HG03469 (cell line): Measurements from ENCODE around the gene HLA-F.

Experiments
- ATAC-seq: cut with Tn5 transposase; IDR thresholded peaks from one replicate; pipeline ENCODE4 v1.9.1; 2021; ENCODE audit warnings: mild to moderate bottlenecking, moderate library complexity, moderate number of reproducible peaks; ENCODE audit not compliant: unreplicated experiment

HLA-F gene

DNA sequence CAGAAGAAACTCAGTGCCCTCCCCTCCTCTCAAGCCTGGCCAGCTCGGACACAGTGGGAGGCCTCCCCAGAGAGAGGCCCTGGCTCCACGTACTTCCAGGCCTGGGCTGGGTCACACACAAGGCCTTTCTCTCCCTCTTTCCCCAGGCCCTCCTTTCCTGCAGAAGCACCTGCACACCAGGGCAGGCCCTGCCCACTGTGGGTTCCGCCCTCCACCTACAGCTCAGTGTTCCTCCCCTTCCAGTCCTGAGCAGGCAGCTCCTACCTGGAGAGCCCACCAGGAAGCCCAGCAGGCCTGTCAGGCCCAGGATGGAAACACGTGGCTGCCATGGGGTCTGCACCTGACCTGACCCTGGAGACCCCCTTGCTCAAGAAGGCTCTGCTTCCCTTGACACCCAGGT lies 18.9 kb downstream of the HLA-F start:
- no peak for ATAC-seq

DNA sequence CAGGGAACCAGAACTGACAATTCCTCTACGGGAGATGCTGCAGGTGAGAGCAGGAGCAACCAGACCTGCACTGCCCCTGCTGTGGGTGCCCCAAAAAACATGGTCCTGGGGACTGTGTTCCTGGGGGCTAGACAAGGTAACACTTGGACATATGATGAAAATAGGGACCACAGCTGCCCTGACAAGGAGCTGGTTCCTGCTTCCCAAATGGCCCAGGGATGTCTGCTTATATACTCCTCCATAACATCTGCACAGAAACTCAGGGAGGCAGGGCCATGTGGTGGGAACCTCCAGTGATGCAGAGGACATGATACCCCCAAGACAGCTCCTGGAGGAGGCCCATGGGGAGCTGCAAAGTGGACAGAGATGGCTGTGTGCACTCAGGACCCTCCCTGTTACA lies 19.8 kb downstream of the HLA-F start:
- no peak for ATAC-seq

DNA sequence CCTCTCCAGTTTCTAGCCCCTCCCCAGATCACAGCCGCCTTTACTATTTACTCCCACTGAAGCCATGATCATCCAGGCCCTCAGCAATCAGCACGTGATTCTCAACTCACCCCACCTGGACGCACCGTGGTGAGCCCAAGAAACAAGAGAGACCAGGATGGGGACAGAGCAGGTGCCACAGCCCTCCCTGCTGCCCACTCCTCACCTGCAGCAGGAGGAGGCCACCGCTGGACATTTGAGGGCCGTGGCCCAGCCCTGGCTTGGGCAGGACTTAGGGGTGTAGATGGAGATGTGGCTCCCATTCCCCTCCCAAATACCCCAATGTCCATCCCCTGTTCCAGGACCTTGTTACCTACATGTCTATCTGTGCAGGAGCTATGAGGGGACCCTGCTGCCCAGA lies 20.3 kb downstream of the HLA-F start:
- ATAC-seq: no peak

DNA sequence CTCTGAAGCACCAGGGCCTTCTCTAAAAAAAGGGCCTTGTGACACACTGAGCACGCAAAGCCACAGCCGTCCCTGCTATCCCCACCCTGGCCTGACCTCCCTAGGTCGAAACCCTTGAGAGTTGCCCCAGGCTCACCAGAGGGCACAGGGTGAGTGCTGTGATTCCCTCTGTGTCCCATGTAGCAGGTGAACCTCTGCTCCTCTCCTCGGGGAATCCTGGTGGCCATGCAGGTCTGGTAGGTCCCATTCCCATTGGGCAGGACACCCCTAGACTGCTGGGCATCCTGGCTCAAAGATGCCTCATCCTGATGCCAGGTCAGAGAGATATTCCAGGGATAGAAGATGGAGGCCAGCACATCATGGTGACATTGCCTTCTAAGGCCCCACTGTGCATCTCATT lies 20.9 kb downstream of the HLA-F start:
- ATAC-seq: no peak

DNA sequence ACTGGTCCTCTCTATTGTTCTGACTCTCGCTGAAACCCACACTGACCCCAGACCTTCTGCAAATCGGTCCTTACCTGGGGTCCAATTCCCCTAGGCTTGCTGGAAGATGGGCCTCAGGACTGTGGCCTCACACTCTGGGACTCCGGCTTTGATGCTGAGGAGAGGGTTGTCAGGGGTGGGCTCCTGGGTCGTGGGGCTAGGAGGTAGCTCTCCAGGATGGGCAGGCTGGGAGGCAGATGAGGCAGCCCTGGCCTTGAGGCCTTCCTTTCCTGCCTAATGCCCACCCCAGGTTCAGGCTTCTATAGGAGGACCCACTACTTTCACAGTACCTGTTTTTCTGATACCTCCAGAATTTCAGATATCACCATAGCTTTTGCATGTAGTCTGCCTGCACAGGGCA lies 21.4 kb downstream of the HLA-F start:
- no peak for ATAC-seq

DNA sequence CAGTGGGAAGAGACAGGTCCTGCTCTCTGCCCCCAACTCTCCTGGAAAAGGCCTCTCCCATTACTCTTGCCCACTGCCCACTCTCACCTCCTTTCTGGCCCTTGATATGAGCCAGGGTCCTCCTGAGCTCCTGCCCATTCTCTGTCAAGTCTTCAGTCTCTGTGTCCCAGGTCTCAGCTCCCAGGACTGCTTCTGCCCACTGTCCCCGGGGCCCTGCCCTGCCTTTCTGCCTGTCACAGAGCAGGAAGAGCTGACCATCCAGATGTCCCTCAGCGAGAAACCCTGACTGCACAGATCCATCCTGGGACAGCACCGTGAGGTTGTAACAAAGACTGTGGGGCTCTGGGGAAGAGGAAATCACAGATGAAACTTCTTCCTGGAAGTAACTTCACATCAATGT lies 22.2 kb downstream of the HLA-F start:
- ATAC-seq: no peak

DNA sequence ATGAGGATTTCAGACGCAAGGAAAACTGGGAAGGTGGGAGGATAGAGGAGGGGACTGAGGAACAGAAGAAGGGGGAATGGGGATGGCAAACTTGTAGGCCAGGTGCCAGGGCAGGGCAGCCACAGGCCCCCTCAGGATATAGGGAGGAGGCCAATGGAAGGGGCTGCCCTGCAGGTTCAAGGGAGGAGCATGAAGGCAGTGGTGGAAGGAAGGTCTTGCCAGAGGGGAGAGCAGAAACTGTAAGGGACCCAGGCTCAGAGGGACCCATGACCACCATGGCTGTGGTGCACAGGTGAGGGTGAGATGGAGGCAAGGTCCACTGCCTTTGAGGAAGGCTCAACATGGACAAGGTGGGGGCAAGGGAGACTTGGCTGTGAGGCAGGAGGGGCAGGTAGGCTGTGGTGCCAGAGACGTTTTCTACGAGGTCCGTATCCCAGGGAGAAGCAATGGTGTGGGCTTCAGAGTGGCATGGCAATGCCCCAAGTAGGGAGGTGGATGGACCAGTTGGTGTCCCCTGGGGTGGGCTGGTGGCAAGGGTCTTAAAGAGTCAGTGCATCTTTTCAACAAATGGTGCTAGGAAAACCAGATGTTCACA lies 22.7 kb downstream of the HLA-F start:
- no peak for ATAC-seq

DNA sequence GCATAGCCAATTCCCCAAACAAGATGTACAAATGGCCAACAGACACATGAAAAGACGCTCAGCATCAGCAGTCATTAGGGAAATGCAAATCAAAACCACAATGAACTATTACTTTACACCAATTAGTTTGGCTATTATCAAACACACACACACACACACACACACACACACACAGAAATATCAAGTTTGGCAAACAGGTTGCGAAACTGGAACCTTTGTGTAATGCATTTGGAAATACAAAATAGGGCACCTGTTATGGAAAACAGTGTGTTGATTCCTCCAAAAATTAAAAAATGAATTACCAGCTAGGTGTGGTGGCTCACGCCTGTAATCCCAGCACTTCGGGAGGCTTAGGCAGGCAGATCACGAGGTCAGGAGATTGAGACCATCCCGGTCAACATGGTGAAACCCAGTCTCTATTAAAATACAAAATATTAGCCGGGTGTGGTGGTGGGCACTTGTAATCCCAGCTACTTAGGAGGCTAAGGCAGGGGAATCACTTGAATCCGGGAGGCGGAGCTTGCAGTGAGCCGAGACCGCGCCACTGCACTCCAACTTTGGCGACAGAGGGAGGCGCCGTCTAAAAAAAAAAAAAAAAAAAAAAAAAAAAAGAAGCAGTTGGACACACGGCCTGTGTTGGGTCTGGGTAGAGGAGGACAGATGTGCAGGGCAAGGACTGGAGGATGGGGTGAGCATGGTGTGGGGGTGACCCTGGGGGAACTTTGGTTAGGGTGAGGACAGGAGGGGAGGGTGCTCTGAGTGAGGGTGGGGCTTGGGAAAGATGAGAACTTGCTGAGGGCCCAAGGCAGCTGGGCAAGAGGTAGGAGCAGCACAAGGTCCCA lies 23.8 kb downstream of the HLA-F start:
- ATAC-seq: no peak

DNA sequence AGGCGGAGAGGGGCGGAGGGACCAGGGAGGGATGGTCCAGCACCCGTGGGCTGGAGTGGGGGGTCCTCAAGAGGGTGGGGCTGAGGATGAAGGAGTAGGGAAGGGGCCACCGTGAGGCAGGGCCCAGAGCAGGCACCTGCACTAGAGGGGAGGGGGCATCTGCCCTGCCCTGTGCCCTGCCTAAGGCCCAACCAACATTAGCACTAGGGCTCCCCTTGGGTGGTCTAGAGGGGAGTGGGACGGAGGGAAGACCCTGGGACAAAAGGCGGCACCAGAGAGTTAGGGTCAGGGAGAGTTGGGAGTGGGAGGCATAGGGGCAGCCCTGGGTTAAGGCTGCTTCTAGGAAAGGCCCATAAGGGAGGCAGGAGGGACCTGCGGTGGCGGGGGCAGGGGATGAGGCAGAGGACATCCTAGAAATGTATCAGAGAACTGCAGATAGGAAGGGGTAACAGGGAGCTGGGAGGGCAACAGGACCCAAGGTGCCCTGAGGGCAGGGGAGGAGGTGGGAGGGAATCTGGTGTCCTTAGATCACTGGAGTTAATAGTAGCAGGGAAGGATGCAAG lies 24.5 kb downstream of the HLA-F start:
- no peak for ATAC-seq

DNA sequence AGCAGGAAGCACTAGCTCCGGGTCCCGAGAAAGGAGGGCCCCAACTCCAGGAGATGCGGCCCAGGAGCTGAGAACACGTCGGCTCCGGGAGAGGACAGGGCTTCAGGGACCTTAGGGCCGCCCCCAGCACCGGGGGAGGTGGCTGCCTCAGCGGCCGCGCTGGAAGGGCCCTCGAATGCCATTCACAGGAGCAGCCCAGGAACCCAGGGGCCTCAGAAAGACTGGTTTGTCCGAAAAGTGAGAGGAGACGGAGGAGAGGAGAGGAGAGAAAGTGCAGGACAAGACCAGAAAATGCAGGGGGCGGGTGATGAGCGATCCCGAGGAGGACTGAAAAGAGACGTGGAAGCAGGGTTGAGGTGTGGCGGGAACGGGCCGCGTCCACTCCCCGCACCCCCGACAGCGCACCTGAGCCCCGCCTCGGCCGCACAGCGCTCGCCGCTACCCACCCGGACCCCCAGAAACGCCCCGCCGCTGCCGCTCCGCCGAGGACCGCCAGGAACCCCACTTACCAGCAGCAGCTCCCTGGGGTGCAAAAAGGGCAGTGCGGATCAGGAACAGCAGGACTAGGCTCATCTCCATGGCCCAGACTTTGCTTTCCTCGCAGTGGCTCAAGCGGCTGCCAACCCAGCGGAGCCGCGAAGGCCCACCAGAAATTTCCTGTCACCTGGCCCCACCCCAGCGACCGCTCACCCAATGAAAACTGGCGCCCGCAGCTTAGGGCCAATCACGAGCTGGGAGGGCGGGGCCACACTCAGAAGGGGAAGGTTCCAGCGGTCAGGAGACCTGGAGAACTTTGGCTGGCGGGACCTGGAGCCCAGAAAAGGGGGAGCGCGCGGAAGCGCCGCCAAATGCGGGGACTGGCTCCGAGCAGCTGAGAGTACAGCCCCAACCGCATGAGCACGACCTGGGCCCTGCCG lies 25.4 kb downstream of the HLA-F start:
- no peak for ATAC-seq

DNA sequence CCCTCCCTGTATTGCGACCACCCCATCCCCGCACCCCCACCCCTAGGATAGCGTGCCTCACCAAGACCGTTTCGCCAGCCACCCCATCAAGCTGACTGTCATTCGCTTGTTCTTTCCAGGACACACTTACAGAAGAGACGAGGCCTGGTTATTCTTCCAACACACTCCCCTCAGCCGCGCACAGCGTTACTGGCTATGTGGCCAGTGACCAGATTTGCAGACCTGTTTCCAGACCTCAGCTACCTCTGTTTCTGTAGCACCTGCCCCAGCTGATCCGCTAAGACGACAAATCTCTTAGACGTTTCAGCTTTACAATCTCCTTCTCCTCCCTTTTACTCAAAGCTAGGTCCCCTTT lies 26.1 kb downstream of the HLA-F start:
- no peak for ATAC-seq

DNA sequence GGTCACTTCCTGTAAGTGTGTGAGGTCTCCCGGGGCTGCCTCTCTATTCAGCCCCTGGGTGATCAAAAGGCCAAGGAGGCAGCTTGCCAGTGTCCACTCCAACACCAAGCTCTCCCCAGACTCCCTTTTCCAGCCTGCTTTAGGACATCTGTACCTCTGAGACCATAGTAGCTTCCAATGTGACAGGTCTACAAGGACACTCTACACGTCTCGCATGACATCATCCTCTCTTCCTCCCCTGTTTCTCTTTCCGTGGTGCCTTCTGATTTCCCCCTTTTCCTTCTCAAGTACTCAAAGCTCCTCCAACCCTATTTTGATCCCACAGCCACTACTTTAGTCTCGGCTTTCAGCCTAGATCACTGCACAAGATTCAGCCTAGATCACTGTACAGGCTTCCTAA lies 26.4 kb downstream of the HLA-F start:
- ATAC-seq: no peak

DNA sequence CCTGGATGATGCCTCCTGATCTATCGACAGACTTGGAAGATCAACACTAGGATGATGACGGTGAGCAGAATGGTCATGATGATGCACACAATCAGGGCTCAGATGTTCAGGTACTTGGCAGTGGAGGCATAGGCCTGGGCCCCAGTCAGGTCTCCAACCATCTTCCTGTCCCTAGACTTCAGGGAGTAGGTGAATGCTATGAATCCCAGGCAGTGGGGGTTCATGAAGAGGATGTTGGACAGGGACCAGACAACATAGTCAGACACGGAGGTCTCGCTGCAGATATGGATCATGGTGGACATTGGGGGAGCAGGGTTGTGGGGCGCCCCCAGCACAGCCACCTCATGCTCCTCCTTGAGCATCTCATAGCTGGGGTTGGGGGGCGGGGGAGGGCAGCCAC lies 27.5 kb downstream of the HLA-F start:
- ATAC-seq: no peak

DNA sequence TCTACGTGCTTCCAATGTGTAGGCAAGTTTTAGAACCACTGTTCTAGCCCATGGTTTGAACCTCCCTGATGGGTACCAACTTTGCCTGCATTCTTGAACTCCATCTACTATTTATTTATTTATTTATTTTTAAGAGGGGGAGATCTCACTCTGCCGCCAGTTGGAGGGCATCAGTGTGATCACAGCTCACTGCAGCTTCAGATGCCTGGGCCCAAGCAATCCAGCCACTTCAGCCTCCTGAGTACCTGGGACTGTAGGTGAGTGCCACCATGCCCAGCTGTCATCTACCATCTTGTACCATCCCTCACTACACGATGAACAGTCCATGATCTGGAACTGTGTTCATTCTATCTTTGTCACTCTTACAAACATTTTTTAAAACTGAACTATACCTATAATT lies 28.2 kb downstream of the HLA-F start:
- ATAC-seq: no peak

DNA sequence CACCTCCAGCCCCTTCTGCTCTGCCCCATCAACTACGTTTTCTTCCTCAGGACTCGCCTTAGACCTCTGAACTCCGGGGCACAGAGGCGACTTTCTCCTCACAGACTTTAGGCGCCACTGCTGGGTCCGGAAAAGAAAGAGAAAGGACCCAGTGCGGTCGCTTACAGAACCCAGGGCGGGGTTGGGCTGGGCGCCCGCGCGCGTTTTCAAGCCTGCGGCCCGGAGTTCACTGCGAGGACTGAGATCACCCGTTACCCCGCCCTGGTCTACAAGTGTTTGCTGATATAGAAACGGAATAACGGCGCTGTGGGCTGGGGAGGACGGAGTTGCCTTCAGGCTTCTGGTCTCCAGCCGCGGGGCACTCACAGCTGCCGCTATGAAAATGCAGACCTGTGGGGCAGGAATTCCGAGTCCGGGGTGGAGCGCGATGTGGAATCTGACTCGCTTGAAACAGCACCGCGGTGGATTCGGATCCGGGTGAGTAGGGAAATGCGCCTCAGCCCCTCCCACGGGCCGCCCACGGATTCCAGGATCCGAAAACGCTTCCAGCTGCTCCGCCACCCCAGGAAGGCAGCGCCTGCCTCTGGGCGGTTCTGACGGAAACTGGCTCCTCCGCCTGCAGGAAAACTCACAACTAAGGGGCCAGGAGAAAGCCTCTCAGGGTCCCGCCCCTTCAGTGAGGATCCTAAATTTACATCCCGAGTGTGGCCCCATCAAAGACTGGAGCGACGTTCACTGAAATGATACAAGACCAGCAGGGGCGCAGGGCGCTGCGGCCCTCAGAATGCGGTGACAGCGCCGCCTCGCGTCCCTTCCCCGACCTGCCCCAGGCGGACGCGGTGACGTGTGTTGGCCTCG lies 29.4 kb downstream of the HLA-F start:
- peak; percentile 52 for ATAC-seq

DNA sequence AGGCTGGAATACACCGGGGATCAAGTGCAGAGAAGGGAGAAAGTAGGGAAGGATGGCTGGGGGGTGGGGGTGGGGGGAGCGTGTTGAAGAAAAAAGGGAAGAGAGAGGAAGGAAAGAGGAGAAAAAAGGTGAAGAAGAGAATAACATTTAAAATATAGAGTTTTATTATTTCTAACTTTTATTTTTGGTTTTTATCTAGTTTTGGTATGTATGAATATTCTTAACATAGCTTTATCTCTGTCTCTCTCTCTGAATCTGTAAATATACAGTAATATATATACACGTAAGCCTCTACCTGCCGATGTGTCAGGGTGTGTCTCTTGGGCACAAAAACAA lies 30.0 kb downstream of the HLA-F start:
- ATAC-seq: no peak

DNA sequence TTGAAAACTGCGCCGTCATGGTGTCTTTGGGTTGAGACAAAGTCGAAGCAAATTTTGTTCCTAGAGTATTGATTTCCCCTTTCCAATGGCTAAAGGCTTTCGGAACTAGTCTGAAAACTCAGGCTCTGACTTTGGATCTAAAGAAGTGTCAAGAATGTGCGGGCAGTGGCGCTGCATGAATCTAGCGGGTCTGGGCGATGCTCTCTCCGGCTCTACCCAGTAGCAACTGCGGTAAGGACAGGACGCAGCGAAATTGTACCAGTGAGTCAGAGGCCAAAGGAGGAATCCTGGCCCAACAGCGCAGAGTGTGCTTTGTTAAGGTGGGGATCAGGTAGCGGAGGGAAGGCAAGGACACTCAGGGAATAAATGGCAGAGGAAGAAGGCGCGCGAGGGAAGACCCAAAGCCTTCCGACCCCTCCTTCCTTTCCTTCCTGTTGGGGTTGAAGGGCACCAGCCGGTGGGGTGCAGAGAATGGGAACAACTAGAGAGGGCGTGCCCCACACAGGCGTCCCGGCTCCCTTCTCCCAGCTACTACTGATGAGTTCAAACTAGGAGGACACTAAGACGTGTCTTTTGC lies 32.1 kb downstream of the HLA-F start:
- no peak for ATAC-seq

DNA sequence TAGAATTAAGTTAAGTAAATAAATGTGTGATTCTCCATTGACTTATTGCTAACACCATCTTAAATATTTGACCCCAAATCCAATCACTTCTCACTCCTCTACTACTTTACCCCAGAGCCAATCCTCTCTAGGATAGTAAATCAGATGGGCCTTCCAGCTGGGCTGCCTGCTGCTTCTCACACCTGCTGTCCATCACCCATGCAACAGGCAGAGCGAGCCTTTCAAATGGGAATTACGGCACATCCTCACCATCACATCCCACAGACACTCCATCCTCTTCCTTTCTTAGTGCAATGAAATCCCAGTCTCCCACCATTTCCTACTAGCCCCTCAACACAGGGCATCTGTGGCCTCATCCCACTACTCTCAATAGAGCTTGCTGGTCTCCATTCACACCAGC lies 34.0 kb downstream of the HLA-F start:
- no peak for ATAC-seq

DNA sequence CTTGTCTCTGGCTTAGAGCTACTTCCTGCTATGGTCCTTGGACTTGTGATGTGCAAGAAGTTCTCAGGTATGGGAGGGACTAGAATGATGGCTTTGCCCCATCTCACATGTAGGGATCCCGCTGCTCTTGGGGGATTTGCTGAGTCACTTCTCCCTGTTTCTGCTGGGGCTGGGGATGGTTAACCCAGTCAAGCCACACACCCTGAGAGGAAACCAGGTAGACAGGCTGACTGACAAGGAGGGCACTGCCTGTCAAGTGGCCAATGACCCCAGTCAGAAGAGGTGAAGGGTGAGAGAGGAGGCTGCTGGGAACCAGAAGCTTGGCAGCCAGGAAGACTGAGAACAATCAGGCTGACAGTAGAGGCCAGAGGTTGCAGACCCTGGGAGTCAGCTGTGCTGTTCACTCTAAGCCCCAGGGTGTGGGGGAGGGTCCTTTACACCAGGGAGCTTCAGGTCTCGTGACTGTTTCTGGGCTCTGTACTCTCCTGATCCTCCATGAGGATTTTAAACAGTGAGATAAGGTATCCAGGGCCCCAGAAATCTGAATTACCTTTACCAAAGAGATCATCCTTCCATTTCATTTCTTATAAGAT lies 34.6 kb downstream of the HLA-F start:
- no peak for ATAC-seq

DNA sequence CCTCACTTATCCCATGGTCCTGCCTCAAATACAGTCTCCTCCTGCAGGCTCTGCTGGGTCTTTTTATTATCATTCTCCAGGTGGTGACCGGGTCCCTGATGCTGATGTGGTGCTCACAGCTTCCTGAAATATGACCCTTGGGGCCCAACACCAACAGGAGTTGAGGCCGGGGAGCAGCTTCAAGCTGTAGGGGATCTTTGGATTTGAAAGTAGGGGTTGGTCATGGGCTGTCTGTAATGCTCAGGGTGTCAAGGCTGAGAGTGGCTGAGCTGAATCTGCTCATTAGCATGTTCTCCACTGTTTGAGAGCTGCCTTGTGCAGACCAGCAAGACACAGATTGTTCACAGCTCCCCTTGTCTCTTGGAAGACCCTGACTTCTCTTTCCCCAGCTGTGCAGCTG lies 35.5 kb downstream of the HLA-F start:
- ATAC-seq: no peak
